ENCODE results near the gene CALML6.
A peak's percentile ranks its signal among the peaks of the same experiment; 100 is the strongest.

Gene CALML6

GRCh38 chr1:1908506-1908791, 6.6 kb upstream of the CALML6 start (continued):
- TF ChIP-seq ZNF274 (IDR thresholded peaks at IDR 0.05; ENCODE audit: low read length) (no peak), ZNF274 (tag by site-specific recombination; IDR thresholded peaks at IDR 0.05; ENCODE audit: borderline replicate concordance) (no peak), ATF2 (tag by site-specific recombination; IDR thresholded peaks at IDR 0.05; ENCODE audit: low read depth) (no peak), TCF7L2 (IDR thresholded peaks at IDR 0.05; ENCODE audit: borderline replicate concordance, low read depth, low read length) (no peak), ZFHX2 (tag by site-specific recombination; conservative IDR thresholded peaks at IDR 0.05) (0 out of 2 replicates have a peak, but pooled peaks have one; percentile 15), EGR2 (tag by site-specific recombination; IDR thresholded peaks at IDR 0.05; ENCODE audit: low read depth) (no peak), ZBTB8A (tag by site-specific recombination; IDR thresholded peaks at IDR 0.05) (peak; percentile 76; the same call in 1 of the 2 replicates), ZNF776 (tag by site-specific recombination; IDR thresholded peaks at IDR 0.05; ENCODE audit: borderline replicate concordance) (no peak), GLIS2 (tag by site-specific recombination; IDR thresholded peaks at IDR 0.05) (peak; percentile 91), ZBTB11 (tag by site-specific recombination; conservative IDR thresholded peaks at IDR 0.05; ENCODE audit: low read depth) (no peak), ZNF132 (tag by site-specific recombination; IDR thresholded peaks at IDR 0.05; ENCODE audit: borderline replicate concordance) (no peak), ZNF792 (tag by site-specific recombination; IDR thresholded peaks at IDR 0.05) (no peak), YY2 (tag by site-specific recombination; IDR thresholded peaks at IDR 0.05) (no peak), ZNF426 (tag by site-specific recombination; IDR thresholded peaks at IDR 0.05) (no peak)

GRCh38 chr1:1910033-1910465, 5.0 kb upstream of the CALML6 start:
- ChIA-PET CTCF (interaction anchor here (0.6 to 3.7 kb wide), 6 partner anchors 10 to 134 kb away, joined by 4 to 16 read pairs (median 4); no protein-coding TSS in a partner anchor), POLR2A (interaction anchor here (0.6 to 1.6 kb wide), 4 partner anchors 18 to 535 kb away, joined by 3 to 4 read pairs (median 3); partner anchors contain the start of gene AURKAIP1)
- H3K4me1 ChIP-seq (ENCODE audit: control insufficient read depth, insufficient read depth, low read length) = no peaks in the 10 kb centered on the region; the same call in 1 of the 2 replicates
- TF ChIP-seq ZNF600 (tag by site-specific recombination; IDR thresholded peaks at IDR 0.05) = peak; percentile 63; the same call in 1 of the 2 replicates
- no peak for TF ChIP-seq ZNF274 (IDR thresholded peaks at IDR 0.05; ENCODE audit: low read length)
- TF ChIP-seq ZNF274 (tag by site-specific recombination; IDR thresholded peaks at IDR 0.05; ENCODE audit: borderline replicate concordance) = no peak
- TF ChIP-seq ZNF654 (tag by site-specific recombination; IDR thresholded peaks at IDR 0.05; ENCODE audit: low read depth) = no peak
- peak; percentile 53 for TF ChIP-seq ZIC2 (tag by site-specific recombination; IDR thresholded peaks at IDR 0.05)
- no peak for TF ChIP-seq ZNF426 (tag by site-specific recombination; IDR thresholded peaks at IDR 0.05)
- peak; percentile 51 for TF ChIP-seq ZFHX2 (tag by site-specific recombination; conservative IDR thresholded peaks at IDR 0.05)
- TF ChIP-seq EGR2 (tag by site-specific recombination; IDR thresholded peaks at IDR 0.05; ENCODE audit: low read depth) = peak; percentile 60; the same call in 1 of the 2 replicates
- TF ChIP-seq GLIS1 (tag by site-specific recombination; IDR thresholded peaks at IDR 0.05) = 0 out of 2 replicates have a peak, but pooled peaks have one; percentile 20
- 0 out of 2 replicates have a peak, but pooled peaks have one; percentile 16 for TF ChIP-seq SCRT1 (tag by site-specific recombination; IDR thresholded peaks at IDR 0.05; ENCODE audit: borderline replicate concordance)
- TF ChIP-seq ZBTB6 (tag by site-specific recombination; IDR thresholded peaks at IDR 0.05) = peak; percentile 6; the same call in 1 of the 2 replicates
- no peak for TF ChIP-seq ZNF24 (tag by site-specific recombination; IDR thresholded peaks at IDR 0.05)
- no peak for TF ChIP-seq ZNF664 (tag by site-specific recombination; IDR thresholded peaks at IDR 0.05)
- no peak for TF ChIP-seq KLF8 (tag by site-specific recombination; IDR thresholded peaks at IDR 0.05)
- no peaks in the 10 kb centered on the region for H3K36me3 ChIP-seq (ENCODE audit: control insufficient read depth in 2 of 2, insufficient read depth in 1 of 2, low read length in 2 of 2)
- H3K27ac ChIP-seq (ENCODE audit: extremely low read depth, low read depth, low read length) = no peak overlapping the region
- H3K4me3 ChIP-seq (ENCODE audit: low read depth, low read length) = no peak overlapping the region
- no peaks in the 10 kb centered on the region for H3K9me3 ChIP-seq (ENCODE audit: control insufficient read depth, insufficient read depth, low read depth, low read length)
